Keratinocyte (primary cell): ENCODE results near the gene DMP1.

Source experiments
- EZH2 ChIP-seq: IDR thresholded peaks from one replicate; pipeline ENCODE4 v1.6.1; 2012; ENCODE audit warnings: inconsistent platforms, mild to moderate bottlenecking, low read length, moderate library complexity
- TF ChIP-seq, protein P1 (sequence below), 3 experiments: IDR thresholded peaks in 1 of 3; conservative IDR thresholded peaks in 1 of 3; optimal IDR thresholded peaks in 1 of 3; 2 replicates in 2 of 3; 3 replicates in 1 of 3; pipeline versions ENCODE3 to v1.5.1; 2011; ENCODE audit warnings: low read length in 3 of 3, mild to moderate bottlenecking in 3 of 3, moderate library complexity in 2 of 3, control low read depth in 1 of 3, inconsistent platforms in 1 of 3; ENCODE audit not compliant: insufficient read depth in 2 of 3; ENCODE audit errors: extremely low read depth in 1 of 3

DNA sequence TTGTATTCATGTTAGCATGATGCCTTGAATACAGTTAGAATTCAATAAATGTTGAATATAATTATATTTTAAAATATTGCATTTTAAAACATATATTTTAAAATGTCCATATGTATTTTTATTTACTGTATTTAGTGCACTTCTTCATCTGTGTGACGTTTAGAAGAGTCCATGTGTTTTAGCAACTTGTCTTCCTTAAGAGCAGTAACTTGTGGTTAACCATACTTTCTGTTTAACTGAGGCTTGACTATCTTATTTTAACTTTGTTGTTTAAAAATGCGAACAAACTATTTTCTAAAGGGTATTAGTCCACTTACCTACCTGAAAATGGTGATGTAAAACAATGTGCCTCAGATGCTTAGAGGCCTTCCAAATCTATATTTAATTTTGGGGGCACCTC is 858 bp downstream of the DMP1 start:
- TF ChIP-seq, protein P1, sequence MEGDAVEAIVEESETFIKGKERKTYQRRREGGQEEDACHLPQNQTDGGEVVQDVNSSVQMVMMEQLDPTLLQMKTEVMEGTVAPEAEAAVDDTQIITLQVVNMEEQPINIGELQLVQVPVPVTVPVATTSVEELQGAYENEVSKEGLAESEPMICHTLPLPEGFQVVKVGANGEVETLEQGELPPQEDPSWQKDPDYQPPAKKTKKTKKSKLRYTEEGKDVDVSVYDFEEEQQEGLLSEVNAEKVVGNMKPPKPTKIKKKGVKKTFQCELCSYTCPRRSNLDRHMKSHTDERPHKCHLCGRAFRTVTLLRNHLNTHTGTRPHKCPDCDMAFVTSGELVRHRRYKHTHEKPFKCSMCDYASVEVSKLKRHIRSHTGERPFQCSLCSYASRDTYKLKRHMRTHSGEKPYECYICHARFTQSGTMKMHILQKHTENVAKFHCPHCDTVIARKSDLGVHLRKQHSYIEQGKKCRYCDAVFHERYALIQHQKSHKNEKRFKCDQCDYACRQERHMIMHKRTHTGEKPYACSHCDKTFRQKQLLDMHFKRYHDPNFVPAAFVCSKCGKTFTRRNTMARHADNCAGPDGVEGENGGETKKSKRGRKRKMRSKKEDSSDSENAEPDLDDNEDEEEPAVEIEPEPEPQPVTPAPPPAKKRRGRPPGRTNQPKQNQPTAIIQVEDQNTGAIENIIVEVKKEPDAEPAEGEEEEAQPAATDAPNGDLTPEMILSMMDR (optimal IDR thresholded peaks at IDR 0.05 in 1 of 3, IDR thresholded peaks at IDR 0.05 in 1 of 3, conservative IDR thresholded peaks at IDR 0.05 in 1 of 3; ENCODE audit: extremely low read depth in 1 of 3, insufficient read depth in 2 of 3, low read length in 3 of 3), result no peak
- TF ChIP-seq EZH2, result no peak
